RCC 7860 (cell line): ENCODE measurements around the gene LMAN1.

Experiments used
- DNase-seq: peaks from one replicate; pipeline ENCODE4 v3.0.0-alpha.2; 2015; ENCODE audit warnings: low spot score
- FAIRE-seq: peaks from 2 replicates; lab custom pipeline; 2012; peaks lifted over from hg19 to GRCh38; lab: Jason Lieb, UNC

The LMAN1 gene

DNA sequence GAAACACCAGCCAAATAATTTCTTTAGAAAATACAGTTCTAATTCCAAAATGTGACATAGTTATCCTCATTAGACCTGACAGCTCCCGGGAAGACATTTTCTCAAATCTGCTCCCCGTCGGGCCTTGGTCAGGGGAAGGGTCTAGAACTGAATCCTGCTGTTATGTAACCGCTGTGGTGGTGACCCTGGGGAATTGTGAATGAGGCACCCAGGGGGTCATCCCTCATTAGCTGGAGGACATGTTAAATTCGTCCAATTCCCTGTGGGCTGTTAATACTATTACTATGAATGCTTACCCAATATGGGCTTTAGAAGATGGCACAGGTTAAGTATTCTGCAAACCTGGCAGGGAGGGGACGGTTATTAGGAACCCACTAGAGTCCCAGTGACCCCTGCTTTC is 52.4 kb downstream of the LMAN1 start:
- FAIRE-seq (no peak), DNase-seq (no peak)

- no peak for FAIRE-seq
- no peak for DNase-seq
Measured at GRCh38 chr18:59305295-59305694, 53.8 kb downstream of the LMAN1 start.

GRCh38 chr18:59303656-59304195 is 55.3 kb downstream of the LMAN1 start:
- FAIRE-seq (no peak), DNase-seq (no peak)

DNA sequence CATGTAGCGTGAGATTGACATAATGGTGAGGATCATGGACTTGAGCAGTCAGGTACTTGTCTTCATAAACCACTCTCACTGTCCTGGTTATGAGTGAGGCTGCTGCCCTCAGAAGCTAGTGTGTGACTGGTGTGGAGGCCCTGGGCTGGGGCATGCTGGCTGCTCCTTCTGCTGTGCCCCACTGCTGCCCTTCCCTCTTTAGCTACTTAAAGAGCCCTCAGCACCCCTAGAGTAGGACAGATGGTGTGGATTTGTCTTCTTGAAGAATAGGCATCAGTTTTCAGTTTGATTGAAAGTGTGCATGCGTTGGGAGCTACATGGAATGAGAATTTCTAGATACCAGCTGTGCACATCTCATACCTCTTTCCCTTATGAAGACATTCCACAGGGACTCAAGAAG is 56.1 kb downstream of the LMAN1 start:
- FAIRE-seq (no peak), DNase-seq (no peak)

DNA sequence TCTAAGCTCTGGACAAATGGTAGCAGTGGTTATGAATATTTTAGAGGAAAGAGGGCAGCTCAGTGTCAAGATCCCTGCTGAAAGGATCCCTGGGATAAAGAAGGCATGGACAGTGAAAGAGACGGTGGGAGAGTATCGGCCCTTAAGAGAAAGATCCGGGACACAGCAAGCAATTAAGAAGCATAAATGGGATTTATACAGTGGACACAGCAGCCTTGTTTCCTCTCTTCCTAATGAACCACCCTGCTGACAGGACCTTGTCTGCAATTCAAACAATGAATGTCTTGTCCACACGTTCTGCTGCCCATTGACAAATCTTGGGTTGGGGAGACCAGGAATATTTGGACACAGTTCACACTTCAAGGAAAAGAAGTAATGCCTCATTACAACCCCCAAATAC is 57.1 kb downstream of the LMAN1 start:
- FAIRE-seq (no peak), DNase-seq (no peak)

- no peak for FAIRE-seq
Measured at GRCh38 chr18:59300676-59301285, 58.3 kb downstream of the LMAN1 start.

GRCh38 chr18:59298871-59299270 is 60.2 kb downstream of the LMAN1 start:
- FAIRE-seq (no peak), DNase-seq (no peak)

More at GRCh38 chr18:59300676-59301285, 58.3 kb downstream of the LMAN1 start:
- DNase-seq: peak; percentile 34

- DNase-seq: no peak
- no peak for FAIRE-seq
Measured at GRCh38 chr18:59293317-59293716, 65.7 kb downstream of the LMAN1 start.

GRCh38 chr18:59286341-59286740 is 72.7 kb downstream of the LMAN1 start:
- FAIRE-seq: no peak
- DNase-seq: no peak

- FAIRE-seq (no peak), DNase-seq (no peak)
Measured at GRCh38 chr18:59282341-59282740, 76.7 kb downstream of the LMAN1 start.

- DNase-seq: no peak
- FAIRE-seq: no peak
Measured at GRCh38 chr18:59279722-59280121, 79.3 kb downstream of the LMAN1 start.

DNA sequence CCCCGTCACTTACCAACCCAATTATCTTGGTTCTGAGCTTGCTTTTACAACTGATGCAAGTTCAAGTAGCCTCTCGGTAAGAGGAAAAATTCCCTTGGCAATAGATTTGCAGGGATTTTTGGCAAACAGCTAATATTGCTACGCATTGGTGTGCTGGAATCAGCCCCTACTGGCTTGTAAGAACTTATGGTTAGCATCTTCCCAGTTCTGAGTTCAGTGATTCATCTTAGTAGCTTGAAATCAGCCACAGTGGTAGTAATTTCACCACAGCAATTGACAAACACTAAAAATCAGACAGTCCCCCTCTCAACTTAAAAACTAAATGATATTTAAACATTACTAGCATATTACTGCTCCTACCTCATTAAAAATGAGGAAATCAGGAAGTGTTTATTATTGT is 79.9 kb downstream of the LMAN1 start:
- FAIRE-seq: no peak

GRCh38 chr18:59278793-59279192 is 80.3 kb downstream of the LMAN1 start:
- DNase-seq: no peak
- no peak for FAIRE-seq

More for the DNA sequence above, 79.9 kb downstream of the LMAN1 start:
- no peak for DNase-seq
